Measurements from ENCODE around the gene IMP4. TPM values are rescaled to one million over a fixed set of nuclear protein-coding genes. Genes with fewer than 3 reads are reported as not detected.

The IMP4 gene
- total RNA-seq, 1 experiment from 2014 or later: 121 TPM

- intact Hi-C loops (cut with micrococcal nuclease): loop anchor here (5.0 kb wide), 1 partner anchor 751 kb away; the partner anchor contains the start of gene FAM168B
Observed at GRCh38 chr2:130341562-130342019, 1.1 kb upstream of the IMP4 start.

More at GRCh38 chr2:130341562-130342019, 1.1 kb upstream of the IMP4 start:
- Histone ChIP-seq H3K79me2 (ENCODE audit: insufficient read depth, low read length) (peaks cover 32% of the 10 kb centered on the region), H3K9me3 (ENCODE audit: control insufficient read depth in 1 of 2, insufficient read depth in 1 of 2, low read depth in 1 of 2, low read length in 2 of 2) (no peaks in the 10 kb centered on the region), H3K4me3 (replicated peaks in 1 of 2; ENCODE audit: low read depth in 1 of 2, low read length in 2 of 2) (peak overlapping the region; percentile 94), H3K9ac (ENCODE audit: low read length) (peak overlapping the region; percentile 64), H3K4me1 (ENCODE audit: control insufficient read depth in 1 of 2, insufficient read depth in 2 of 2, low read length in 2 of 2) (peaks cover 11 to 28% of the 10 kb centered on the region in 2 experiments), H4K20me1 (ENCODE audit: insufficient read depth) (peaks cover under 1% of the 10 kb centered on the region; the same call in 1 of the 2 replicates), H3K27ac (ENCODE audit: low read depth, low read length) (peak overlapping the region; percentile 64), H3K27me3 (ENCODE audit: insufficient read depth, low read length) (no peaks in the 10 kb centered on the region), H2AFZ (ENCODE audit: low read depth, low read length, poor library complexity, severe bottlenecking) (no peak overlapping the region), H3K4me2 (ENCODE audit: low read length) (peak overlapping the region; percentile 91), H3K36me3 (ENCODE audit: control insufficient read depth in 1 of 2, insufficient read depth in 2 of 2, low read length in 2 of 2) (peaks cover 19 to 25% of the 10 kb centered on the region in 2 experiments; a peak in 3 of 4 replicates), H3K9me2 (ENCODE audit: insufficient read depth) (no peaks in the 10 kb centered on the region)
- ChIA-PET RAD21 (ENCODE audit: low non-redundant PET in 1 of 2, low total read pairs in 2 of 2, uncharacterized antibody in 2 of 2, unreplicated experiment in 2 of 2) (interaction anchor here (1.0 to 1.9 kb wide), 3 partner anchors 9 to 14 kb away, joined by 3 to 5 read pairs (median 3); partner anchors contain the start of gene PTPN18 (in 1 of the 2)), CTCF (interaction anchor here (2.3 to 3.1 kb wide), 3 partner anchors 9 to 32 kb away, joined by 5 to 29 read pairs (median 12); partner anchors contain the start of gene PTPN18), POLR2A (interaction anchor here (1.4 to 1.7 kb wide), 2 partner anchors 10 to 161 kb away, joined by 6 read pairs; partner anchors contain the start of gene SMPD4)
- TF ChIP-seq ZFX (IDR thresholded peaks at IDR 0.05) (no peak), SIN3A (IDR thresholded peaks at IDR 0.05; ENCODE audit: low read depth) (no peak), POLR2A (IDR thresholded peaks at IDR 0.05; ENCODE audit: borderline replicate concordance, extremely low read depth, insufficient read depth, insufficient read length) (no peak), EZH2phosphoT487 (IDR thresholded peaks at IDR 0.05; ENCODE audit: borderline replicate concordance) (no peak), ELF1 (IDR thresholded peaks at IDR 0.05; ENCODE audit: borderline replicate concordance, low read depth) (no peak), MAX (IDR thresholded peaks at IDR 0.05) (no peak), CTCF (IDR thresholded peaks at IDR 0.05 in 2 of 3, conservative IDR thresholded peaks at IDR 0.05 in 1 of 3; ENCODE audit: borderline replicate concordance in 1 of 3, insufficient read depth in 1 of 3, low read depth in 2 of 3, low read length in 2 of 3) (no peak), CEBPB (IDR thresholded peaks at IDR 0.05; ENCODE audit: low read depth) (no peak), ZBTB33 (IDR thresholded peaks at IDR 0.05; ENCODE audit: extremely low read depth, insufficient replicate concordance, low read length) (no peak), SRF (IDR thresholded peaks at IDR 0.05; ENCODE audit: low read depth) (no peak), POLR2AphosphoS5 (IDR thresholded peaks at IDR 0.05; ENCODE audit: low read depth, low read length) (no peak), REST (IDR thresholded peaks at IDR 0.05; ENCODE audit: low read depth) (no peak), ATF3 (IDR thresholded peaks at IDR 0.05) (no peak), FOSL1 (IDR thresholded peaks at IDR 0.05; ENCODE audit: low read depth) (no peak), EZH2 (IDR thresholded peaks at IDR 0.05) (no peak), SP1 (IDR thresholded peaks at IDR 0.05; ENCODE audit: low read depth) (no peak), TCF7L2 (IDR thresholded peaks at IDR 0.05; ENCODE audit: borderline replicate concordance, extremely low read depth, insufficient read depth, insufficient read length) (no peak), CBX3 (IDR thresholded peaks at IDR 0.05; ENCODE audit: low read depth) (no peak), EGR1 (IDR thresholded peaks at IDR 0.05; ENCODE audit: low read depth) (no peak)
- no TSS peak for BruUV-seq (replicated peaks)
- ATAC-seq (peak; percentile 18), DNase-seq (ENCODE audit: low read depth, low spot score) (no peak)

Data from HCT116 (cell line).